Smooth muscle cell (in vitro differentiated cells): Measurements from ENCODE around the gene SIDT1. TPM values are rescaled to one million over a fixed set of nuclear protein-coding genes. Genes with fewer than 3 reads are reported as not detected.
"Not testable (repeated sequence)": the region's sequence is repeated elsewhere in the genome, so short reads cannot be mapped to it uniquely, and the experiment has no call there.

Experiments used
- DNase-seq: peaks from one replicate; lab custom pipeline; 2025; ENCODE audit not compliant: unreplicated experiment; lab: John Stamatoyannopoulos, UW
- H2AFZ ChIP-seq: fragments of 200-600 bp; sonication (generic); 2 replicates; pipeline ENCODE4 v1.6.0; 2016; ENCODE audit warnings: antibody characterized with exemption, low read depth, mild to moderate bottlenecking
- H3F3A ChIP-seq: fragments of 200-600 bp; sonication (generic); 2 replicates; pipeline ENCODE4 v1.6.0; 2017; ENCODE audit warnings: antibody characterized with exemption, low read depth
- H3K27ac ChIP-seq: fragments of 200-600 bp; sonication (generic); 2 replicates; pipeline ENCODE4 v1.5.1; 2016; ENCODE audit warnings: low read depth, mild to moderate bottlenecking
- H3K27me3 ChIP-seq: fragments of 200-600 bp; sonication (generic); 2 replicates; pipeline ENCODE4 v1.6.1; 2016; ENCODE audit warnings: low read depth, mild to moderate bottlenecking
- H3K36me3 ChIP-seq: fragments of 200-600 bp; sonication (generic); 2 replicates; pipeline ENCODE4 v1.5.1; 2016; ENCODE audit warnings: low read depth
- H3K4me1 ChIP-seq: fragments of 200-600 bp; sonication (generic); 2 replicates; pipeline ENCODE4 v1.5.1; 2016; ENCODE audit warnings: low read depth
- H3K4me2 ChIP-seq: fragments of 200-600 bp; sonication (generic); 2 replicates; pipeline ENCODE4 v1.6.0; 2016; ENCODE audit warnings: mild to moderate bottlenecking
- H3K4me3 ChIP-seq: fragments of 200-600 bp; sonication (generic); 2 replicates; pipeline ENCODE4 v1.5.1; 2016; ENCODE audit warnings: mild to moderate bottlenecking
- H3K79me2 ChIP-seq: fragments of 200-600 bp; sonication (generic); 2 replicates; pipeline ENCODE4 v1.6.0; 2016; ENCODE audit warnings: low read depth, mild to moderate bottlenecking
- H3K9ac ChIP-seq: fragments of 200-600 bp; sonication (generic); 2 replicates; pipeline ENCODE4 v1.6.0; 2016; ENCODE audit warnings: low read depth
- H3K9me3 ChIP-seq: fragments of 200-600 bp; sonication (generic); replicated peaks from 2 replicates; pipeline ENCODE4 v1.5.1; 2016; ENCODE audit warnings: low read depth
- H4K20me1 ChIP-seq: fragments of 200-600 bp; sonication (generic); 2 replicates; pipeline ENCODE4 v1.6.0; 2016; ENCODE audit warnings: low read depth
- CTCF ChIP-seq: fragments of 200-600 bp; sonication (generic); IDR thresholded peaks from 2 replicates; pipeline ENCODE4 v1.5.1; 2017; ENCODE audit warnings: borderline replicate concordance, mild to moderate bottlenecking, antibody characterized with exemption; ENCODE audit not compliant: insufficient read depth, poor library complexity, severe bottlenecking
- WGBS: methylation state at CpG from one replicate; pipeline ENCODE4 v1.1.7; 2016; ENCODE audit warnings: low lambda C conversion rate; 5-methylcytosine and 5-hydroxymethylcytosine counted together
- polyA plus RNA-seq: library from polyadenylated mRNA; unstranded; fragments of >200 nt; fragmentation: Nextera tagmentation; extraction: Ambion mirVana; gene quantifications from 2 replicates; pipeline ENCODE4 v1.2.1, GENCODE V29; 2016
- total RNA-seq: library from RNA; depleted of rRNA; stranded (reverse); fragments of >200 nt; gene quantifications from 2 replicates; pipeline ENCODE4 v1.2.3, GENCODE V29; 2014

The SIDT1 gene
- total and polyA plus RNA-seq, 2 experiments from 2014 or later, result not detected

DNA sequence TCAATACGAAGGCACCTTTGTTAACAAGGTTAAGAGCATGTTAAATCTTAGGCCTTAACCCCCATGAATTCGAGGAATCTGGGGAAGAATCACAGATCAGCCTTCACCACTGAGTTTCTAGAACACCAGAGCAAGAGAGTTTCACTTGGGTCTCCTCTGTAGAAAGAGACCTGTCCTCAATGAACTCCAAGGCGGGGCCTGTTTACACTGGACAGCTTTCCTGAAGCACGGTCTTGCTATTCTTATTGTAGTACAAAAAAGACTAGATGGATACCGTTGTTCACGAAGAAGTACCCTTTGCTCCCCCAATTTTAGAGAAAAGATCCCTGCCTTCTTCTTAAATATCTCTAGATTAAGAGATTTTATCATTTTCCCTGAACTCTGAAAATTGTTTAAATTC lies 99.2 kb downstream of the SIDT1 start:
- Histone ChIP-seq H3K9me3 (no peaks in the 10 kb centered on the region), H3K4me1 (no peaks in the 10 kb centered on the region), H3K4me3 (no peak overlapping the region), H3K27me3 (no peaks in the 10 kb centered on the region), H3K36me3 (no peaks in the 10 kb centered on the region), H3K4me2 (no peak overlapping the region), H3K27ac (no peak overlapping the region), H3K9ac (no peak overlapping the region), H3K79me2 (no peaks in the 10 kb centered on the region), H4K20me1 (no peaks in the 10 kb centered on the region), H3F3A (no peaks in the 10 kb centered on the region), H2AFZ (no peak overlapping the region)
- DNase-seq, result no peak
- 88% methylated on average over 6 of the region's 6 CpGs for WGBS
- TF ChIP-seq CTCF, result no peak

GRCh38 chr3:113634782-113635474 lies 102.6 kb downstream of the SIDT1 start:
- no peak overlapping the region for H3K4me3 ChIP-seq
- no peak overlapping the region for H2AFZ ChIP-seq
- H3K27ac ChIP-seq, result no peak overlapping the region
- H3K79me2 ChIP-seq, result no peaks in the 10 kb centered on the region
- no peaks in the 10 kb centered on the region for H4K20me1 ChIP-seq
- H3F3A ChIP-seq, result no peaks in the 10 kb centered on the region
- no peak overlapping the region for H3K4me2 ChIP-seq
- H3K9me3 ChIP-seq, result no peaks in the 10 kb centered on the region
- WGBS, result 94% methylated on average over 8 of the region's 8 CpGs
- H3K4me1 ChIP-seq, result no peaks in the 10 kb centered on the region
- H3K27me3 ChIP-seq, result no peaks in the 10 kb centered on the region
- DNase-seq, result no peak
- no peak for TF ChIP-seq CTCF
- no peaks in the 10 kb centered on the region for H3K36me3 ChIP-seq
- no peak overlapping the region for H3K9ac ChIP-seq

- not testable (repeated sequence) for H3K4me3 ChIP-seq, H3K4me1 ChIP-seq, H3K4me2 ChIP-seq, H3K27me3 ChIP-seq, H3K79me2 ChIP-seq, H2AFZ ChIP-seq, H3K9me3 ChIP-seq, H3K27ac ChIP-seq, H3K9ac ChIP-seq, H3K36me3 ChIP-seq, H4K20me1 ChIP-seq, DNase-seq, H3F3A ChIP-seq
- 95% methylated on average over 7 of the region's 7 CpGs for WGBS
These were observed 103.7 kb downstream of the SIDT1 start for GRCh38 chr3:113636034-113636433.

DNA sequence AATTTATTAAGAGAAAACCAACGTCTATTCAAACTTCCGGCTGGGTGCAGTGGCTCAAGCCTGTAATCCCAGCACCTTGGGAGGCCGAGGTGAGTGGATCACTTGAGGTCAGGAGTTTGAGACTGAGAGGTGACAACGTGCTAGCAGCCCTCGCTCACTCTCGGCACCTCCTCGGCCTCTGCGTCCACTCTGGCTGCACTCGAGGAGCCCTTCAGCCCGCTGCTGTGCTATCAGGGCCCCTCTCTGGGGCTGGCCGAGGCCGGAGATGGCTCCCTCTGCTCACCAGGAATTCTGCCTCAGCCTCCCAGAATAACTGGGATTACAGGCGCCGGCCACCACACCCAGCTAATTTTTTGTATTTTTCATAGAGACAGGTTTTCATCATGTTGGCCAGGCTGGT lies 105.4 kb downstream of the SIDT1 start:
- 95% methylated on average over 14 of the region's 14 CpGs for WGBS
- no peak for DNase-seq

More for the DNA sequence above, 105.4 kb downstream of the SIDT1 start:
- no peaks in the 10 kb centered on the region for H3K36me3 ChIP-seq
- no peaks in the 10 kb centered on the region for H3K4me1 ChIP-seq
- no peak overlapping the region for H3K4me2 ChIP-seq
- H3K27me3 ChIP-seq, result no peaks in the 10 kb centered on the region
- H3K4me3 ChIP-seq, result no peak overlapping the region
- TF ChIP-seq CTCF, result no peak
- H3K79me2 ChIP-seq, result no peaks in the 10 kb centered on the region
- H3F3A ChIP-seq, result no peaks in the 10 kb centered on the region
- H2AFZ ChIP-seq, result no peak overlapping the region
- no peak overlapping the region for H3K9ac ChIP-seq
- H4K20me1 ChIP-seq, result no peaks in the 10 kb centered on the region
- no peaks in the 10 kb centered on the region for H3K9me3 ChIP-seq
- no peak overlapping the region for H3K27ac ChIP-seq
